ENCODE data around the gene GSTO1. TPM values are rescaled to one million over a fixed set of nuclear protein-coding genes. Genes with fewer than 3 reads are reported as not detected.

GSTO1 gene
- total and polyA plus RNA-seq, 2 of the 13 experiments (the other 11 are each of a cell fraction or from before 2014, with no cell fraction given) = 228 to 300 TPM

- TF ChIP-seq TRAFD1 (CRISPR knock-in tag; IDR thresholded peaks at IDR 0.05; ENCODE audit: borderline replicate concordance) = no peak
- no peak for TF ChIP-seq EP300 (IDR thresholded peaks at IDR 0.05; ENCODE audit: low read depth in 2 of 2, low read length in 2 of 2)
- no peak for TF ChIP-seq EP300 (CRISPR knock-in tag; IDR thresholded peaks at IDR 0.05; ENCODE audit: borderline replicate concordance)
Measured at GRCh38 chr10:104234934-104235333, 19.8 kb upstream of the GSTO1 start (continued).

GRCh38 chr10:104235801-104236200 is 18.9 kb upstream of the GSTO1 start:
- intact Hi-C loops (cut with micrococcal nuclease; ENCODE audit: unreplicated experiment) (no loop called here), in situ Hi-C loops (cut with HindIII; ENCODE audit: extremely low pct_ligation_motif_present, low pct_unique_long_range_greater_than_20kb) (no loop called here)
- H3K4me3 ChIP-seq (replicated peaks in 1 of 3; ENCODE audit: insufficient read depth in 1 of 3, low read depth in 2 of 3, low read length in 3 of 3) = no peak overlapping the region
- H2AFZ ChIP-seq (ENCODE audit: low read length) = no peak overlapping the region
- H3K79me2 ChIP-seq (ENCODE audit: insufficient read depth, low read length) = no peaks in the 10 kb centered on the region
- H3K27me3 ChIP-seq (ENCODE audit: control insufficient read depth in 1 of 2, insufficient read depth in 2 of 2, low read length in 2 of 2) = no peaks in the 10 kb centered on the region; a peak in 2 of 5 replicates
- no peak for ATAC-seq
- no peak for DNase-seq (ENCODE audit: low spot score)
- ChIA-PET POLR2A (no interaction called here), CTCF (ENCODE audit: low intra/inter-chr PET ratio, low total read pairs) (no interaction called here)
- no peak overlapping the region for H3K27ac ChIP-seq (ENCODE audit: extremely low read length, insufficient read depth, low read length)
- H3K36me3 ChIP-seq (replicated peaks in 1 of 2; ENCODE audit: control insufficient read depth in 1 of 2, insufficient read depth in 2 of 2, low read length in 2 of 2) = no peaks in the 10 kb centered on the region
- H3K9ac ChIP-seq (ENCODE audit: insufficient read depth, low read depth, low read length) = no peak overlapping the region
- H3K4me1 ChIP-seq (ENCODE audit: insufficient read depth, low read length) = peaks cover 20% of the 10 kb centered on the region
- FAIRE-seq = no peak
- peaks cover 7% of the 10 kb centered on the region for H3K9me3 ChIP-seq (ENCODE audit: low read length)
- H3K4me2 ChIP-seq (ENCODE audit: low read depth, low read length) = no peak overlapping the region
- WGBS (ENCODE audit: low lambda C conversion rate) = 46% methylated on average over 3 of the region's 3 CpGs
- no TSS peak for BruUV-seq (replicated peaks)
- H4K20me1 ChIP-seq (ENCODE audit: insufficient read depth, low read length) = no peaks in the 10 kb centered on the region
- TF ChIP-seq ZNF605 (CRISPR knock-in tag; IDR thresholded peaks at IDR 0.05) (no peak), PAX8 (CRISPR knock-in tag; IDR thresholded peaks at IDR 0.05; ENCODE audit: borderline replicate concordance) (no peak), ZBTB49 (CRISPR knock-in tag; IDR thresholded peaks at IDR 0.05; ENCODE audit: borderline replicate concordance) (no peak), ZBTB44 (CRISPR knock-in tag; IDR thresholded peaks at IDR 0.05) (no peak), ZNF234 (CRISPR knock-in tag; conservative IDR thresholded peaks at IDR 0.05) (no peak), TCF12 (IDR thresholded peaks at IDR 0.05) (no peak), TCF12 (CRISPR knock-in tag; IDR thresholded peaks at IDR 0.05) (no peak), ZNF451 (CRISPR knock-in tag; IDR thresholded peaks at IDR 0.05) (no peak), STAT6 (CRISPR knock-in tag; IDR thresholded peaks at IDR 0.05; ENCODE audit: borderline replicate concordance) (no peak), ZNF225 (CRISPR knock-in tag; IDR thresholded peaks at IDR 0.05) (no peak), SETDB1 (CRISPR knock-in tag; IDR thresholded peaks at IDR 0.05; ENCODE audit: borderline replicate concordance) (no peak)

Measured in HepG2 (cell line).